ENCODE results near the gene RERE.
"Not testable (repeated sequence)": the region's sequence is repeated elsewhere in the genome, so short reads cannot be mapped to it uniquely, and the experiment has no call there.

The RERE gene

DNA sequence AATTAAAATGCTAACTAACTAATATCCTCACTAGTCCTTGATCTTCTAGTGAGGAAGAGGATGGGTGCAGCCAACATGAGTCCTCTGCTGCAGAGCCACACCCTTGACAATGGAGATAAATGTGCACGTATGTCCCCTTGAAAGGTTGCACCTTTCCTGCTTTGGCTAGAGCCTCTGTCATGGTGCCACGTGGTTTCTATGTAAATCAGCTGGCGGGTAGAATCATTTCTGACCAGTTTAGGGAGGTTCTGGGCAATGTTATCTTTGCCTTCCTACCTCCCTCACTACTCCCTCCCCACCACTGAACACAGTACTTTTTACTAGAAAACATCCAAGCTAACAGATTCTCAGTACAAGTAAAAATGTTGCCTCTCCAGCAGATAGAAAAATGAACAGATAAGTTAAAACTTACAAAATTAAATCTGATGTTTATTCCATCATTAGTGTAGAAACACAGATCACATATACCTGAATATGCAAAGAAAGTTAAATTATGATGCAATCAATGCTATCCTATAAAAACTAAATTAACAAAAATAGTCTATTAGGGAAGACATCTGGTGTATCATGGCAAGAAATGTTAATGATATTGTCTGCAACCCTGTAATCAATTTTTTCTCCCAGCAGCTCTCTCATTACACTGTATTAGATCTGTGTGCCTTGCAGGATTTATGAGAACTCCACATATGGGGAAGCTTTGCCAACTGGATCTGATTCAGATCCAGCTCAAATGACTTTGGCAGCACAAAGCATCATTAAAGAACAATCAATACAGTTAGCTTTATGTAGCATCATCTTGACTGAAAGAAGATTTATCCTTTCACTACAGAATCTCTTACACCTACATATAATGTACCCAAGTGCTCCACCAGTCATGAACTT is 205.6 kb downstream of the RERE start:
- H3K27me3 ChIP-seq, H3K9ac ChIP-seq, H3K4me1 ChIP-seq, H3K4me3 ChIP-seq, H3K4me2 ChIP-seq, H3K27ac ChIP-seq, H3K9me3 ChIP-seq: not testable (repeated sequence)
- H3K36me3 ChIP-seq: peaks cover 71% of the 10 kb centered on the region
- H4K20me1 ChIP-seq: peaks cover 82% of the 10 kb centered on the region

- peaks cover 23% of the 10 kb centered on the region for H3K4me1 ChIP-seq
- H3K27me3 ChIP-seq: no peaks in the 10 kb centered on the region
- H3K4me2 ChIP-seq: no peak overlapping the region
- peaks cover 15% of the 10 kb centered on the region for H3K9me3 ChIP-seq
- peaks cover 76% of the 10 kb centered on the region for H3K36me3 ChIP-seq
- no peak overlapping the region for H3K27ac ChIP-seq
- no peak for TF ChIP-seq Cebpa-rat (IDR thresholded peaks at IDR 0.05)
- no peak overlapping the region for H3K9ac ChIP-seq
- H4K20me1 ChIP-seq: peaks cover 68% of the 10 kb centered on the region
- H3K4me3 ChIP-seq: no peak overlapping the region
Measured at GRCh38 chr1:8607906-8608305, 209.5 kb downstream of the RERE start.

DNA sequence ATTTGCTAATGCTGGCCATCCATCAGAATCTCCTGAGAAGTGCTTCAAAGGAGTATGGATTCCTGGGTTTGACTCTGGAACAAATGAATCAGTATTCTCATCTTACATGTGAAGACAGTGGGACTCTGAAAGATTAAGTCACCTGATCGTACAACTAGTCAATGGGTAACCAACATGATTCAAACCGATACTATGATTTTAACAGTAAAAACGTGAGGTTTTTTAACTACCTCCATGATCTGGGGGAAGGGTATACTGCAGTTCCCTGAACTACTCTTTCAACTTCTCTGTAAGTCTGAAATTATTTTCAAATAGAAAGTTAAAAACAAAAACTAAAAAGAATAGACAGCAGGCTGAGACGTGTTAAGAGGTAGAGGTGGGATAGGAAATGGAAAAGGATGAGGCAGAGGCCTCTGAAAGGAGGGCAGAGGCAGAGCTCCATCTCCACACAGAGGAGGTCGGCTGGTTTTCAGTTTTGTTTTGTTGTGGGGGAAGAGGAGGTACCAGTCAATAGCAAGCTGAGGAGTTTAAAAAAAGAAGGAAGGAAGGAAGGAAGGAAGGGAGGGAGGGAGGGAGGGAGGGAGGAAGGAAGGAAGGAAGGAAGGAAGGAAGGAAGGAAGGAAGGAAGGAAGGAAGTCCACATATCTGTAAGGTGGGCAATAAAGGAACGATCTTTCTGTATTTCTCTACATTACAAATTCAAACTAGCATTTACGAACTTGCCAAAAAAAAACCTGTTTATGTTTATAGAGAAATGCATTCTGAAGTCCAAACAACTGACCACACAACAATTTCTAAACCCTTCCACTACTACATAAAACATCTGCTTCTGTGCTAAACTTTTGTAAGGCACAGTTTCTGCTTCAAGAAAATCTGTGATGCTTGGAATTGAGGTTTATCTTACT is 213.1 kb downstream of the RERE start:
- Histone ChIP-seq H3K27ac (peak overlapping the region; percentile 72), H4K20me1 (peaks cover 53% of the 10 kb centered on the region), H3K4me1 (peaks cover 27% of the 10 kb centered on the region), H3K36me3 (peaks cover 71% of the 10 kb centered on the region), H3K4me2 (peak overlapping the region; percentile 57), H3K9me3 (peaks cover 17% of the 10 kb centered on the region), H3K9ac (no peak overlapping the region), H3K27me3 (no peaks in the 10 kb centered on the region), H3K4me3 (no peak overlapping the region)
- TF ChIP-seq Cebpa-rat (IDR thresholded peaks at IDR 0.05): no peak

- no peak overlapping the region for H3K9ac ChIP-seq
- no peak overlapping the region; the same call in 1 of the 2 replicates for H3K4me2 ChIP-seq
- H3K36me3 ChIP-seq: peaks cover 70% of the 10 kb centered on the region
- peaks cover 17% of the 10 kb centered on the region for H3K9me3 ChIP-seq
- H3K4me3 ChIP-seq: no peak overlapping the region
- H3K27ac ChIP-seq: no peak overlapping the region
- no peak for TF ChIP-seq Cebpa-rat (IDR thresholded peaks at IDR 0.05)
- H3K4me1 ChIP-seq: peaks cover 27% of the 10 kb centered on the region
- H4K20me1 ChIP-seq: peaks cover 58% of the 10 kb centered on the region
- no peaks in the 10 kb centered on the region for H3K27me3 ChIP-seq
Measured at GRCh38 chr1:8603220-8603616, 214.2 kb downstream of the RERE start.

- Histone ChIP-seq H3K9ac (no peak overlapping the region), H3K36me3 (peaks cover 70% of the 10 kb centered on the region), H3K4me3 (no peak overlapping the region), H3K4me2 (no peak overlapping the region), H3K4me1 (peaks cover 27% of the 10 kb centered on the region), H3K27ac (no peak overlapping the region), H3K27me3 (no peaks in the 10 kb centered on the region), H3K9me3 (peaks cover 17% of the 10 kb centered on the region), H4K20me1 (peaks cover 62% of the 10 kb centered on the region)
- TF ChIP-seq Cebpa-rat (IDR thresholded peaks at IDR 0.05): no peak
Measured at GRCh38 chr1:8602471-8603219, 214.8 kb downstream of the RERE start.

DNA sequence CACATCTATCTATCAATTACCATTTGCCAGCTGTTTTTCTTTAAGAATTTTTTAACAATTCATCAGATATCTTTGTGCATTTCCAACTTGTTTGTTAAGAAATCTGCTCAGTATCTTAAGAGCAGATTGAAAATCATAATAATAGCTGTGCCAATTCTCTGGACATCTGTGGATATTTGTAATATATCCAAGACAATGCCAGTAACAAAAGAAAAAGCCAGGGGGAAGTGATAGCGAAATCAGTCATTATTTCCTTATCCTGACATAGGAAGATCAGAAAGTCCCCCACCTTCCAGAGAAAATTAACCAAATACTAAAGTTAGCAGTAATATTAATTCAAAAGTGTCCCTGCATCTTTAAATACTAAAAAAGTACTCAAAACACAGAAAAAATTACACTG is 217.1 kb downstream of the RERE start:
- TF ChIP-seq Cebpa-rat (IDR thresholded peaks at IDR 0.05): no peak
- Histone ChIP-seq H3K36me3 (peaks cover 73% of the 10 kb centered on the region), H3K9ac (no peak overlapping the region), H3K4me1 (peaks cover 32% of the 10 kb centered on the region), H3K4me2 (no peak overlapping the region), H3K9me3 (peaks cover 11% of the 10 kb centered on the region), H3K4me3 (no peak overlapping the region), H4K20me1 (peaks cover 67% of the 10 kb centered on the region), H3K27ac (no peak overlapping the region), H3K27me3 (no peaks in the 10 kb centered on the region)

DNA sequence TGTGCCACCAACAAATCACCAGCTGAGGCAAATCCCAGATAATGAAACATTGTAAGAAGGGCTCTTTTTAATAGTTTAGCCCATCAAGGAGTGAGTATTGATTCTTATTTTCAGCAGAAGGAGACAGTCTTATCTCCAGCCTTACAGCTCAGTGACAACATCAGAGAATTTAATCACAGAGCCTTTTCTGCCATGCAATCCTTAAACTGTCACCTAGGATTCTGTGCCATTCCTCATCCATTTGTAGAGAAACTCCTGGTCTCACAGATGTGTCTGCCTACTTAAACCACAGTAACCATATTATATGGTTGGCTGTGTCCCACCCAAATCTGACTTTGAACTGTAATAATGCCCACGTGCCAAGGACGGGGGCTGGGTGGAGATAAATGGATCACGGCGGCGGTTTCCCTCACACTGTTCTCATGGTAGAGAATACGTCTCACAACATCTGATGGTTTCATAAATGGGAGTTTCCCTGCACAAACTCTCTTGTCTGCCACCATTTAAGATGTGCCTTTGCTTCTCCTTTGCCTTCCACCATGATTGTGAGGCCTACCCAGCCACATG is 217.7 kb downstream of the RERE start:
- no peaks in the 10 kb centered on the region for H3K27me3 ChIP-seq
- no peak overlapping the region for H3K4me2 ChIP-seq
- peaks cover 71% of the 10 kb centered on the region for H3K36me3 ChIP-seq
- H3K4me3 ChIP-seq: no peak overlapping the region
- H3K9me3 ChIP-seq: peaks cover 9% of the 10 kb centered on the region; the same call in 1 of the 2 replicates
- H3K27ac ChIP-seq: no peak overlapping the region
- H3K4me1 ChIP-seq: peaks cover 26% of the 10 kb centered on the region
- no peak for TF ChIP-seq Cebpa-rat (IDR thresholded peaks at IDR 0.05)
- no peak overlapping the region; the same call in 1 of the 2 replicates for H3K9ac ChIP-seq
- peaks cover 65% of the 10 kb centered on the region for H4K20me1 ChIP-seq

GRCh38 chr1:8598783-8599182 is 218.7 kb downstream of the RERE start:
- H3K27ac ChIP-seq: no peak overlapping the region
- peaks cover 68% of the 10 kb centered on the region for H4K20me1 ChIP-seq
- no peak overlapping the region for H3K4me2 ChIP-seq
- H3K4me1 ChIP-seq: peaks cover 18% of the 10 kb centered on the region
- peaks cover 11% of the 10 kb centered on the region for H3K9me3 ChIP-seq
- TF ChIP-seq Cebpa-rat (IDR thresholded peaks at IDR 0.05): no peak
- no peak overlapping the region for H3K9ac ChIP-seq
- H3K36me3 ChIP-seq: peaks cover 78% of the 10 kb centered on the region
- H3K27me3 ChIP-seq: no peaks in the 10 kb centered on the region
- H3K4me3 ChIP-seq: no peak overlapping the region

DNA sequence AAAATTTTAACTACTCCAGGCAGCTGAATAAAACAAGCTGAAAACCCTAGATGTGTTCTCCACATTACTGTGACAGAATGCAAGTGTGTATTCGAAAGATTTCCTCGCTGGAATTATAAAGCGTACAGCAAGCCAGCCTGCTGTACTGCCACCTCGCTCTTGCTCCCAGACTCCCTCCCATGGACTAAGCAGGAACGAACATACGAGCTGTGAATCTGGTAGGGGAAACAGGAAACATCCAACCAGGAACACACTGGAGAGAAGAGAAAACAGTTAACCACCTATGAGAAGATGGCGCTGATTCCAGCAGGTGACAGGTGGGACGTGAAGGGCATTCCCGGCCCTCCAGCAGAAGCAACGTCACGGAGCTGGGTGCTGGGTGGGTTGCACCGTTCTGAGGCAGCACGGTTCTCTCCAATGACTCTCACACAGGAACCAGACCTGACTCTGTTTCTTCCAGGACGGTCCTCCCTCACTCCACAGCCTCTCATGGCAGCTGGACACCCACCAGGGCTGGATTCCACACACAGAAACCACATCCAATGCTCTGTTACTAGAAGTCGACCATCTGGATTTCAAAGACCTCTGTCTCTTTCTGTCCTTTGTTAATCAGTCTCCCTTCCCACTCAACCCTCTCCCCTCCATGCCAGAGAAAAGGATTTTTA is 219.2 kb downstream of the RERE start:
- no peaks in the 10 kb centered on the region for H3K27me3 ChIP-seq
- no peak overlapping the region for H3K9ac ChIP-seq
- peaks cover 12% of the 10 kb centered on the region for H3K4me1 ChIP-seq
- TF ChIP-seq Cebpa-rat (IDR thresholded peaks at IDR 0.05): no peak
- H3K36me3 ChIP-seq: peaks cover 78% of the 10 kb centered on the region
- H3K9me3 ChIP-seq: peaks cover 16% of the 10 kb centered on the region
- H3K4me2 ChIP-seq: no peak overlapping the region
- no peak overlapping the region for H3K27ac ChIP-seq
- H4K20me1 ChIP-seq: peaks cover 70% of the 10 kb centered on the region
- H3K4me3 ChIP-seq: no peak overlapping the region
